Liver (tissue), 3 donors: Measurements from ENCODE around the gene NAA38.

Experiments
- ATF3 ChIP-seq: IDR thresholded peaks from 2 replicates; pipeline ENCODE4 v1.6.1; 2016; ENCODE audit warnings: antibody characterized with exemption
- CTCF ChIP-seq: fragments of 150-350 bp; IDR thresholded peaks from 2 replicates; pipeline ENCODE4 v1.5.1; 2017; ENCODE audit warnings: improper control_type of control experiment, low read depth, low read length; ENCODE audit not compliant: missing input control
- GABPA ChIP-seq, 2 donors: IDR thresholded peaks in 1 of 2; conservative IDR thresholded peaks in 1 of 2; 2 replicates each; pipeline ENCODE4 v1.6.1; 2016; ENCODE audit warnings: antibody characterized with exemption in 2 of 2, mild to moderate bottlenecking in 1 of 2, moderate library complexity in 1 of 2
- HNF4G ChIP-seq: IDR thresholded peaks from 2 replicates; pipeline ENCODE4 v1.6.1; 2016; ENCODE audit warnings: antibody characterized with exemption
- MAX ChIP-seq: IDR thresholded peaks from 2 replicates; pipeline ENCODE4 v1.6.1; 2016; ENCODE audit warnings: antibody characterized with exemption
- RAD21 ChIP-seq, 2 donors: IDR thresholded peaks; 2 replicates each; pipeline ENCODE4 v1.6.1; 2016; ENCODE audit warnings: antibody characterized with exemption in 2 of 2, mild to moderate bottlenecking in 2 of 2
- REST ChIP-seq: IDR thresholded peaks from 2 replicates; pipeline ENCODE4 v1.6.1; 2016; ENCODE audit warnings: antibody characterized with exemption, mild to moderate bottlenecking
- SP1 ChIP-seq: IDR thresholded peaks from 2 replicates; pipeline ENCODE4 v1.6.1; 2018; ENCODE audit warnings: antibody characterized with exemption, mild to moderate bottlenecking
- TAF1 ChIP-seq: conservative IDR thresholded peaks from 2 replicates; pipeline ENCODE4 v1.6.1; 2016; ENCODE audit warnings: antibody characterized with exemption, mild to moderate bottlenecking
- YY1 ChIP-seq: IDR thresholded peaks from 2 replicates; pipeline ENCODE4 v1.6.1; 2016; ENCODE audit warnings: antibody characterized with exemption, mild to moderate bottlenecking
- TF ChIP-seq, protein P1 (sequence below): IDR thresholded peaks from 2 replicates; pipeline ENCODE4 v1.6.1; 2016; ENCODE audit warnings: antibody characterized with exemption
- donor health status: healthy.
- donor health status: healthy.

DNA sequence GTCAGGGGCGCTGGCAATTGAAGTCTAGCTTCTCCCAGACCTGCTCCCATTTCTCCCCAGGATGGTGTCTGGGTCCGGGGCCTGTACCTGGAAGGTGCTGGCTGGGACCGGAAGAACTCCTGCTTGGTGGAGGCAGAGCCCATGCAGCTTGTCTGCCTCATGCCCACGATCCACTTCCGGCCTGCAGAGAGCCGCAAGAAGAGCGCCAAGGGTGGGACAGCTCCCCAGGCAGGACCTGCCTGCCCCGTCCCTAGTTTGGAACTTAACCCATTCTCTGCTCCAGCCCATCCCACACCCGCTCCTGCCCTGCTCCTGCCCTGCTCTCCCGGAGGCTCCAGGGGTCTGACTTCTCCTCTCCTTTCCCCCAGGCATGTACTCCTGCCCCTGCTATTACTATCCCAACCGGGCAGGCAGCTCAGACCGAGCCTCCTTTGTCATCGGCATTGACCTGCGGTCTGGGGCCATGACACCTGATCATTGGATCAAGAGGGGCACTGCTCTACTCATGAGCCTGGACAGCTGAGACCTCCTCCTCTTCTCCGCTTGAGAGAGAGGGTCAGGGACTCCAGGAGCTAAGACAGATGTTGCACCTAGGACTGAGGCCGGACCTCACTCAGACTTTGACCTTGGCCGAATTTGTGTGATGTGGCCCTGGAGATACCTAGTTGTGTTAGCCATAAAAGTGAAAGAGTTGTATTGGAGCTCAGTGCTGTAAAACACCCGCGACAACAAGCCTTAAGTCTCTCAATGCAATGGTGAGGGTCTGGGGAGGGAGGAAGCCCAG is 24.2 kb downstream of the NAA38 start:
- TF ChIP-seq CTCF: no peak
- no peak for TF ChIP-seq MAX
- no peak for TF ChIP-seq REST
- no peak for TF ChIP-seq YY1
- TF ChIP-seq GABPA (IDR thresholded peaks at IDR 0.05 in 1 of 2, conservative IDR thresholded peaks at IDR 0.05 in 1 of 2): no peak
- TF ChIP-seq SP1: peak; percentile 80
- no peak for TF ChIP-seq TAF1
- TF ChIP-seq, protein P1, sequence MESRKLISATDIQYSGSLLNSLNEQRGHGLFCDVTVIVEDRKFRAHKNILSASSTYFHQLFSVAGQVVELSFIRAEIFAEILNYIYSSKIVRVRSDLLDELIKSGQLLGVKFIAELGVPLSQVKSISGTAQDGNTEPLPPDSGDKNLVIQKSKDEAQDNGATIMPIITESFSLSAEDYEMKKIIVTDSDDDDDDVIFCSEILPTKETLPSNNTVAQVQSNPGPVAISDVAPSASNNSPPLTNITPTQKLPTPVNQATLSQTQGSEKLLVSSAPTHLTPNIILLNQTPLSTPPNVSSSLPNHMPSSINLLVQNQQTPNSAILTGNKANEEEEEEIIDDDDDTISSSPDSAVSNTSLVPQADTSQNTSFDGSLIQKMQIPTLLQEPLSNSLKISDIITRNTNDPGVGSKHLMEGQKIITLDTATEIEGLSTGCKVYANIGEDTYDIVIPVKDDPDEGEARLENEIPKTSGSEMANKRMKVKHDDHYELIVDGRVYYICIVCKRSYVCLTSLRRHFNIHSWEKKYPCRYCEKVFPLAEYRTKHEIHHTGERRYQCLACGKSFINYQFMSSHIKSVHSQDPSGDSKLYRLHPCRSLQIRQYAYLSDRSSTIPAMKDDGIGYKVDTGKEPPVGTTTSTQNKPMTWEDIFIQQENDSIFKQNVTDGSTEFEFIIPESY: no peak
- TF ChIP-seq ATF3: no peak
- peak; percentile 56 for TF ChIP-seq HNF4G
- TF ChIP-seq RAD21 (IDR thresholded peaks at IDR 0.05): no peak
